NCI-H1436 treated with DMSO at 0.1 percent for 48 hours (cell line): ENCODE results near the gene DUOXA2.
"Not testable (repeated sequence)": the region's sequence is repeated elsewhere in the genome, so short reads cannot be mapped to it uniquely, and the experiment has no call there.

Experiments used
- DNase-seq: peaks from one replicate; lab custom pipeline; 2025; lab: John Stamatoyannopoulos, UW

DUOXA2 gene

GRCh38 chr15:45095661-45096060, 18.5 kb upstream of the DUOXA2 start:
- no peak for DNase-seq

- no peak for DNase-seq
Observed at GRCh38 chr15:45097466-45097865, 16.7 kb upstream of the DUOXA2 start.

- no peak for DNase-seq
Observed at GRCh38 chr15:45099549-45100165, 14.5 kb upstream of the DUOXA2 start.

- DNase-seq: no peak
Observed at GRCh38 chr15:45100884-45101625, 13.1 kb upstream of the DUOXA2 start.

GRCh38 chr15:45101749-45102148, 12.4 kb upstream of the DUOXA2 start:
- DNase-seq: no peak

- no peak for DNase-seq
Observed at GRCh38 chr15:45102226-45102625, 11.9 kb upstream of the DUOXA2 start.

- not testable (repeated sequence) for DNase-seq
Observed at GRCh38 chr15:45104170-45104569, 10.0 kb upstream of the DUOXA2 start.

- DNase-seq: no peak
Observed at GRCh38 chr15:45105586-45105985, 8.5 kb upstream of the DUOXA2 start.

GRCh38 chr15:45106002-45106790, 7.9 kb upstream of the DUOXA2 start:
- no peak for DNase-seq

GRCh38 chr15:45107941-45108630, 6.0 kb upstream of the DUOXA2 start:
- no peak for DNase-seq

GRCh38 chr15:45110256-45110820, 3.8 kb upstream of the DUOXA2 start:
- DNase-seq: no peak

- no peak for DNase-seq
Observed at GRCh38 chr15:45111390-45112142, 2.6 kb upstream of the DUOXA2 start.

- DNase-seq: no peak
Observed at GRCh38 chr15:45112143-45112590, 2.0 kb upstream of the DUOXA2 start.

GRCh38 chr15:45112591-45113379, 1.3 kb upstream of the DUOXA2 start:
- no peak for DNase-seq

GRCh38 chr15:45113380-45113990, 641 bp upstream of the DUOXA2 start:
- no peak for DNase-seq

GRCh38 chr15:45114751-45115085, 592 bp downstream of the DUOXA2 start:
- DNase-seq: no peak

- DNase-seq: no peak
Observed at GRCh38 chr15:45115312-45115820, 1.2 kb downstream of the DUOXA2 start.

GRCh38 chr15:45116006-45116481, 1.9 kb downstream of the DUOXA2 start:
- no peak for DNase-seq

- no peak for DNase-seq
Observed at GRCh38 chr15:45116482-45117307, 2.6 kb downstream of the DUOXA2 start.
